HG03139 (cell line): ENCODE data around the gene TSPAN9.

Source experiments
- ATAC-seq: cut with Tn5 transposase; IDR thresholded peaks from one replicate; pipeline ENCODE4 v1.9.1; 2021; ENCODE audit not compliant: unreplicated experiment

The TSPAN9 gene

GRCh38 chr12:3308063-3308462 lies 230.9 kb downstream of the TSPAN9 start:
- no peak for ATAC-seq

DNA sequence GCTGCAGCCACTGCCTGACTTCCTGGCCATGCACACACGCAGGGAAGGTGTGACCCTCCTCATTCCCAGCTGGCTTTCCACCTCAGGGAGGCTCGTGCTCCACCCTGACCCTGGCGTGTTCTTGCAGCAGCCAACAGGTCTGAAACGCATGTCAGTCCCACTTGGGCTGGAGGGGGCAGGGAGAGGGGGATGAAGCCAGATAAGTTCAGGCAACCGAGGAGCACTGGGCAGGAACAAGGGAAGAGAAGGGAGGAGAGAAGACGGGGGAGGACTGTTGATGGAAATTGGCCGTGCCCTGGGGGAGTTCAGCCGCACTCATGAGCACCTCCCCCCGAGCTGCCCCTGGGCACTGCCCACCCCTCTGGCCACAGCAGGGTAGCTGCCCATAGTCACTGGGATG lies 231.4 kb downstream of the TSPAN9 start:
- ATAC-seq, result no peak

DNA sequence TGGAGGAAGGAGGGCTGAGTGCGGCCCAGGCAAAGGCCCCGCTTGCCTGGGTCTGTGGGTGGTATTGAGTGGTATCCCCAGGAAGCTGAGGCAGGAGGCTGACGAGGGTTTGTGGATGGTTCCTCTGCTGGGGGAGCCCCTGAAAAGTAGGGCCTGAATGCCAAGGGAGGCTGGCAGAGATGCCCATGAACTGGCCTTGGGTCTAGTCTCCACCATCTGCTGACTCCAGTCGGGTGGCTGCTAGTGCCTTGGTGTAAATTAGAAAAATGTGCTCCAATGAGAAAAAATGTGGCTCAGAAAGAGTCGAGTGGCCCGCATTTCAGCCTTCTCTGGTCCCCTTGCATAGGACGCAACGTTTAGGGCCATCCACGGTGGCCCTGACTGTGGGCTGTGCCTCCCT lies 232.6 kb downstream of the TSPAN9 start:
- no peak for ATAC-seq

DNA sequence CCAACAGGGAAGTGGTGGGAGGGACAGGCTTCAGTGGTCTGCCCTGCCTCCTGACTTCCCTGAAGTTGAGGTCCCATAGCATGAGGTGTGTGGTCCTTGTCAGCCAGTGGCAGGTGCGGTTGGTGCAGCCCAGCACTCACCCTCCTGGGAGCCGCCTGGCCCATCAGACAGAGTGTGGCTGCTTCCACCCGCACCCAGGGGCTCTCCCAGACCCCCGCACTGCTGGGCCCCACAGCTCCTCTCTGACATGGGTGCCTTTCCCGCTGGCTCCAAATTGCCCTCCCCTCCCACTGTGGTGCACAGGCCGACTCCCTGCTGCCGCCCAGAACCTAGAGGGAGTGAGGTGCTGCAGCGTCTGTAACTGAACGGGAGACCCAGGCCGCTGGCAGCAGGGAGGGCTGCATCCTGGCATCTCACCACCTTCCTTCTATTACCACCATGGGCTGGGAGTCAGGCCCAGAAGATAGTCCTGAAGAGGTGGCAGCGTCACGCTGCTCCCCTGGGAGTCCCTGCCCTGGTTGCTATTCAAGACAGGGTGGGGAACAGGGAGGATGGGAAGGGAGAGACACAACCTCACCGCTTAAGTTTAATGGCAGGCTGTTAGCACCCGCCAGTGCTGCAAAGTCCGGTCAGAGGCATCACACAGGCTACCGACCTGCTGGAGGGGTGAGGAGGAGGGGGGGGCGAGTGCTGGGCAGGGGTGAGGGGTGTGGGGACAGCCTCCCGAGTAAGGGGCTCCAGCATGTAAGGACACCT lies 233.3 kb downstream of the TSPAN9 start:
- ATAC-seq, result no peak

- no peak for ATAC-seq
Observed at GRCh38 chr12:3311027-3311402, 233.8 kb downstream of the TSPAN9 start.

DNA sequence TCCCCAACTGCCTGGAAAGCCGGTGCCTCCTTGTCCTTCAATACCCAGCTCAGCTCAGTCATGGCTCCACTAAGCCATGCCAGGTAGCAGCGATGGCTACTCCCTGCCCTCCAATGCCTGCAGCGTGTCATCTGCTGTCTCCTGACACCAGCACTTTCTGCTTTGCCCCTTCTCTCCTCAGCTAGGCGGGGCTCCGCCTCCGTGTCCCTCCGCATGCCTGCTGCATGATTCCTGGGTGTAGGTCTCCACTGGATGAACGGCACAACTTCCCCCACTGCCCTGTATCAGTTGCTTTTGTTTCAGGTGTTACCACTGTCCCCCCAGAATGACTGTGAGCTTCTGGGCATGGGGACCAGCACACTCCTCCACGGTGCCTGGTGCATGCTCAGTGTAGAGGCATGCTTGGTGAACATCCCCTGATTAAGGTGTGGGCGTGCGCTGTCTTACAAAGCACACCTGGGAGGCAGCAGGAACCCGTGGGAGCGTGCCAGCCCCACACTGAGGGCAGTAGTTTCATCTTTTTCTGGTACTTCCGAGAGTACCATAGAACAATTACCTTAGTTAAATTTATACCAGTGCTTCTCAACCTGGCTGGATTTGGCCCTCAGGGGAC lies 234.4 kb downstream of the TSPAN9 start:
- ATAC-seq, result no peak

GRCh38 chr12:3313066-3313465 lies 235.9 kb downstream of the TSPAN9 start:
- ATAC-seq, result no peak

GRCh38 chr12:3313675-3314663 lies 236.8 kb downstream of the TSPAN9 start:
- ATAC-seq, result no peak

DNA sequence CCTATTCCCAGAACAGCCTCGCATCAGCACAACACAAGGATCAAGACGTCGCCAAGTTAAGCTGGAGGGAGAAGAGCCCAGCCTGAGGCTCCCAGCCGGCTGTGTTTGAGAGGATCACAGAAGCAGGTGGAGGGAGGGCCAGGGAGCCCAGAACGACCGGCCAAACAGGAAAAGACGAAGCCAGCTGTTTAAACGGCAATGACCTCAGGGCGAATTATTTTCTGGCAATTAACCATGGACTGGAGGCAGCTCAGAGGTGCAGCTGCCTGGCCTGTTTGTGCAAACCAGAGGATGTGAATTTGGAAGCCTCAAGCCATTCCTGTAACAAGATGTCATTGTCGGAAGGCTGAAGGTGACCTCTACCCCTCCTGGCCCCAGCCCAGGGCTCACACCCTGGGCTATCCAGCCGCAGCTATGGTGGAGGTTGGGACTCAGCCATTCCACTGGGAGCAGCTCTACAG lies 238.1 kb downstream of the TSPAN9 start:
- ATAC-seq, result no peak

- ATAC-seq, result no peak
Observed at GRCh38 chr12:3316776-3317480, 239.7 kb downstream of the TSPAN9 start.

- ATAC-seq, result no peak
Observed at GRCh38 chr12:3317481-3317815, 240.3 kb downstream of the TSPAN9 start.

- no peak for ATAC-seq
Observed at GRCh38 chr12:3317841-3318501, 240.8 kb downstream of the TSPAN9 start.

- no peak for ATAC-seq
Observed at GRCh38 chr12:3319723-3320492, 242.7 kb downstream of the TSPAN9 start.

DNA sequence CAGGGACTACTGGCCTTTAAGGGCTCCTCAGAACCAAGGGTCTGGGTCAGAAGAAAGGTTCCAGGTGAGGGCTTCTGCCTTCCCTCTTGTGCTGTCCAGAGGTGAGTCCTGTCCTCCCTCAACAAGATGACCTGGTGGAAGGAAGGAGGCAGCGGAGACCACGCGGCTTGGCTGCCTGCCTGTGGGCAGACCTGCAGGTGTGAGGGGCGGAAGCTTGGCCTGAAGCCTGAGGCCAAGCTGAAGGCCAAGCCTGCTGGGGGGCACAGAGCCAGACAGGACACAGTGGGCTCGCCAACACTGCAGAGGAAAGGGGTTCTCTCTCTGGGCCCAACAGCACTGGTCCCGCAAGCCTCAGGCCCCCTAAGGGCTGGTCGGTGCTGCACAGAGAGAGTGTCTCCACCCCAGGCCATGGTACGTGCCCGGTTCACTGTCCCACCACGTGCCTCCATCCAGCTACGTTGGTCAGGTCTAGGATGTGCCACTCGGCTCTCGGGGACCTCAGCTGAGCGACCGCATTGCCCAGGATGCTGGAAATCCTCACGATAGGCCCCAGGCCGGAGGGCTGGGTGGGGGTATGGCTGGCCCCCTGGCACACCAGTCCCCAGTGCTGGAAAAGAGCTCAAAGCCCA lies 243.8 kb downstream of the TSPAN9 start:
- ATAC-seq, result no peak

- no peak for ATAC-seq
Observed at GRCh38 chr12:3321881-3322280, 244.7 kb downstream of the TSPAN9 start.

DNA sequence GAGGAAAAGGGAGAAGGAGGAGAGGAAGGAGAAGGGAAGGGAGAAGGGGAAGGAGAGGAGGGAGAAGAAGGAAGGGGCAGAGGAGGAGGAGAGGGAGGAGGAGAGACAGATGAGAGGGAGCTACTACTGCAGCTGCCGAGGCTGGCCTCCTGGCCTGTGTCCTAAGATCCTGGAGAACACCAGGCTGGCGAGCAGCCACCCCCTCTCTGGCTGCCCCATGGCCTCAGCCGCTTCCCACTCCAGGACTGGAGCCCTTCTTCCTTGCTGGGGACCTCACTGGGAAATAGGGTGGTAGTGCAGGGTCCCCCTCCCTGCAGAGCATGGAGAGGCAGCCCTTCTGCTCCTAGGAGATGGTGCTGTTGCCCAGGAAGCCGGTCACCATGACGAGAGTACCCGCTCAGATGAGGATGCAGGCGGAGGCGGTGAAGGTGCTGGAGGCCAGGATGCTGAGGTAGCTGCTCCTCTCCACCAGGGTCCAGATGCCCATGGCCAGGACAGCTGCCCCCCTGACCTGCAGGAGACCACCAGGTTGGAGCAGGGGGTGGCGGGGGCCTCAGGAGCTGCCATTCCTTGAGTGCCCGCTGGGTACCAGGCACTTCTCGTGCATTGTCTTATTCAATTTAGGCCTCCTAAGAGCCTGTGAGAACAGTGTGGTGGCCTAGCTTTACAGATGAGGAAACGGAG lies 246.0 kb downstream of the TSPAN9 start:
- ATAC-seq, result no peak

DNA sequence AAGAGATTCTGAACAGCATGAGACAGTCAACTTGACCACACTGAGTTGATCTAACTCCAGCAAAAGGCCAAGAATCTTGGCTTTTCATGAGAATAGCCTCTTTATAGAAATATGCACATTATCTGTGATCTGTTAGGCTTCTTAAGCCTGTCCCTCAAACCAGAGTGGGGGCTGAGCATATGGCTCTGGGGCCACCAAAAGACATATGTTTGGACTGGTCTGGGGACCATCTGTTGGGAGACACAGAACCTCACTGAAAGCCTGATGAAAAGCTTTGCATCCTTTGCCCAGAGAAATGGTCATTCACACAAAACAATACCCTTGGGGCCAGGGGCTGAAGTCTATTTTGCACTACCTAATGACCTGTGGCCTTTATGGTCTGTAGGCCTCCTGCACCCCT lies 248.6 kb downstream of the TSPAN9 start:
- no peak for ATAC-seq

GRCh38 chr12:3326156-3326849 lies 249.1 kb downstream of the TSPAN9 start:
- no peak for ATAC-seq
